ENCODE data around the gene SRRM2. TPM values are rescaled to one million over a fixed set of nuclear protein-coding genes. Genes with fewer than 3 reads are reported as not detected.

The SRRM2 gene
- polyA plus RNA-seq, 3 donors: 19.0 to 1,186 (median 31.8) TPM

GRCh38 chr16:2742323-2743006, 10.0 kb upstream of the SRRM2 start:
- no peak overlapping the region for H3K9ac ChIP-seq (ENCODE audit: insufficient read depth, low read length, poor library complexity, severe bottlenecking)
- no peak for DNase-seq
- H3K79me2 ChIP-seq (ENCODE audit: insufficient read depth, low read length): no peaks in the 10 kb centered on the region
- Mint-ChIP-seq H3K27me3 (ENCODE audit: low read depth in 3 of 3) (peaks cover 0 to 5% (median 3%) of the 10 kb centered on the region in 3 donors), H3K4me3 (no peak overlapping the region), H3K4me1 (no peaks in the 10 kb centered on the region), H3K27ac (no peak overlapping the region), H3K9me3 (no peaks in the 10 kb centered on the region), H3K36me3 (no peaks in the 10 kb centered on the region)
- no peaks in the 10 kb centered on the region for H3K36me3 ChIP-seq (replicated peaks in 1 of 2; ENCODE audit: control insufficient read depth in 1 of 2, insufficient read depth in 2 of 2, low read length in 2 of 2)
- intact Hi-C loops (cut with micrococcal nuclease): no loop called here
- 100% methylated on average over 11 of the region's 12 CpGs for WGBS (ENCODE audit: insufficient coverage)
- H2AFZ ChIP-seq (ENCODE audit: insufficient read depth, low read depth, low read length, poor library complexity, severe bottlenecking): no peak overlapping the region
- no peak overlapping the region for H3K4me3 ChIP-seq (replicated peaks in 1 of 3; ENCODE audit: low read depth in 2 of 3, low read length in 3 of 3)
- H3K4me1 ChIP-seq (ENCODE audit: control insufficient read depth in 1 of 2, insufficient read depth in 2 of 2, low read length in 2 of 2): no peaks in the 10 kb centered on the region
- H3K4me2 ChIP-seq (replicated peaks; ENCODE audit: extremely low read depth, low read length, poor library complexity, severe bottlenecking): no peak overlapping the region
- TF ChIP-seq, protein P1, sequence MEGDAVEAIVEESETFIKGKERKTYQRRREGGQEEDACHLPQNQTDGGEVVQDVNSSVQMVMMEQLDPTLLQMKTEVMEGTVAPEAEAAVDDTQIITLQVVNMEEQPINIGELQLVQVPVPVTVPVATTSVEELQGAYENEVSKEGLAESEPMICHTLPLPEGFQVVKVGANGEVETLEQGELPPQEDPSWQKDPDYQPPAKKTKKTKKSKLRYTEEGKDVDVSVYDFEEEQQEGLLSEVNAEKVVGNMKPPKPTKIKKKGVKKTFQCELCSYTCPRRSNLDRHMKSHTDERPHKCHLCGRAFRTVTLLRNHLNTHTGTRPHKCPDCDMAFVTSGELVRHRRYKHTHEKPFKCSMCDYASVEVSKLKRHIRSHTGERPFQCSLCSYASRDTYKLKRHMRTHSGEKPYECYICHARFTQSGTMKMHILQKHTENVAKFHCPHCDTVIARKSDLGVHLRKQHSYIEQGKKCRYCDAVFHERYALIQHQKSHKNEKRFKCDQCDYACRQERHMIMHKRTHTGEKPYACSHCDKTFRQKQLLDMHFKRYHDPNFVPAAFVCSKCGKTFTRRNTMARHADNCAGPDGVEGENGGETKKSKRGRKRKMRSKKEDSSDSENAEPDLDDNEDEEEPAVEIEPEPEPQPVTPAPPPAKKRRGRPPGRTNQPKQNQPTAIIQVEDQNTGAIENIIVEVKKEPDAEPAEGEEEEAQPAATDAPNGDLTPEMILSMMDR (IDR thresholded peaks at IDR 0.05): no peak
- no peak overlapping the region for H3K27ac ChIP-seq (ENCODE audit: low read depth in 1 of 2, low read length in 2 of 2)
- no peaks in the 10 kb centered on the region for H3K9me3 ChIP-seq (replicated peaks in 1 of 2; ENCODE audit: control insufficient read depth in 1 of 2, insufficient read depth in 1 of 2, low read length in 2 of 2)
- no peaks in the 10 kb centered on the region for H4K20me1 ChIP-seq (ENCODE audit: insufficient read depth, low read length)
- no peaks in the 10 kb centered on the region for H3K27me3 ChIP-seq (ENCODE audit: control insufficient read depth in 2 of 2, insufficient read depth in 2 of 2, low read length in 2 of 2)

- H3K36me3 ChIP-seq (replicated peaks in 1 of 2; ENCODE audit: control insufficient read depth in 1 of 2, insufficient read depth in 2 of 2, low read length in 2 of 2): no peaks in the 10 kb centered on the region
- WGBS (ENCODE audit: insufficient coverage): 97% methylated on average over 13 of the region's 19 CpGs
- H3K27ac Mint-ChIP-seq: no peak overlapping the region
- no peak overlapping the region for H3K4me2 ChIP-seq (replicated peaks; ENCODE audit: extremely low read depth, low read length, poor library complexity, severe bottlenecking)
- no peaks in the 10 kb centered on the region for H3K9me3 Mint-ChIP-seq
- H3K4me1 ChIP-seq (ENCODE audit: control insufficient read depth in 1 of 2, insufficient read depth in 2 of 2, low read length in 2 of 2): no peaks in the 10 kb centered on the region
- no peaks in the 10 kb centered on the region for H3K79me2 ChIP-seq (ENCODE audit: insufficient read depth, low read length)
- no peak for DNase-seq
- no peak overlapping the region for H3K4me3 Mint-ChIP-seq
- H3K4me3 ChIP-seq (replicated peaks in 1 of 3; ENCODE audit: low read depth in 2 of 3, low read length in 3 of 3): no peak overlapping the region
- no peaks in the 10 kb centered on the region for H3K27me3 ChIP-seq (ENCODE audit: control insufficient read depth in 2 of 2, insufficient read depth in 2 of 2, low read length in 2 of 2)
- intact Hi-C loops (cut with micrococcal nuclease): no loop called here
- no peak overlapping the region for H3K9ac ChIP-seq (ENCODE audit: insufficient read depth, low read length, poor library complexity, severe bottlenecking)
- H4K20me1 ChIP-seq (ENCODE audit: insufficient read depth, low read length): no peaks in the 10 kb centered on the region
- H3K9me3 ChIP-seq (replicated peaks in 1 of 2; ENCODE audit: control insufficient read depth in 1 of 2, insufficient read depth in 1 of 2, low read length in 2 of 2): no peaks in the 10 kb centered on the region
- no peaks in the 10 kb centered on the region for H3K36me3 Mint-ChIP-seq
- no peak overlapping the region for H2AFZ ChIP-seq (ENCODE audit: insufficient read depth, low read depth, low read length, poor library complexity, severe bottlenecking)
- H3K4me1 Mint-ChIP-seq: no peaks in the 10 kb centered on the region
- TF ChIP-seq, protein P1 (IDR thresholded peaks at IDR 0.05): no peak
- H3K27me3 Mint-ChIP-seq (ENCODE audit: low read depth in 3 of 3): peaks cover 0 to 5% (median 3%) of the 10 kb centered on the region in 3 donors
- H3K27ac ChIP-seq (ENCODE audit: low read depth in 1 of 2, low read length in 2 of 2): no peak overlapping the region
Measured at GRCh38 chr16:2743007-2743810, 9.2 kb upstream of the SRRM2 start.

All from CD14-positive monocyte (primary cell).